Colonic mucosa (tissue), 4 donors: ENCODE data around the gene TRIO. TPM values are rescaled to one million over a fixed set of nuclear protein-coding genes. Genes with fewer than 3 reads are reported as not detected.

Source experiments
- DNase-seq: peaks from one replicate; pipeline ENCODE4 v3.0.0-alpha.2; 2020
- H3K27ac ChIP-seq: fragments of 200-600 bp; one replicate; pipeline ENCODE4 v1.8.0; 2021
- H3K27me3 ChIP-seq: fragments of 200-600 bp; one replicate; pipeline ENCODE4 v1.8.0; 2021
- H3K36me3 ChIP-seq: fragments of 200-600 bp; one replicate; pipeline ENCODE4 v1.8.0; 2021
- H3K4me1 ChIP-seq: fragments of 200-600 bp; one replicate; pipeline ENCODE4 v1.8.0; 2021; ENCODE audit warnings: mild to moderate bottlenecking
- H3K4me3 ChIP-seq: fragments of 200-600 bp; one replicate; pipeline ENCODE4 v1.8.0; 2021
- H3K9ac ChIP-seq, 2 donors: one replicate each; pipeline ENCODE4 v1.7.0; 2013; ENCODE audit warnings: control low read depth in 2 of 2, low read depth in 2 of 2, low read length in 2 of 2
- H3K9me3 ChIP-seq: fragments of 200-600 bp; one replicate; pipeline ENCODE4 v1.8.0; 2021
- CTCF ChIP-seq: fragments of 200-600 bp; IDR thresholded peaks from one replicate; pipeline ENCODE4 v1.8.0; 2022; ENCODE audit warnings: antibody characterized with exemption, mild to moderate bottlenecking
- intact Hi-C: fragments of 100-400 bp; cut with DNase I; formaldehyde crosslinking; loops from one replicate; pipeline ENCODE4 v1.14.1; 2022
- total RNA-seq, 2 donors: library from RNA; stranded (reverse); fragmentation: NEBNext Ultra II Directional in 1 of 2; extraction: Animal tissue kit (Norgen Biotek cat#: 25700) in 1 of 2; gene quantifications; one replicate each; pipeline ENCODE4 v1.2.1, GENCODE V29; 2021
- donor health status: healthy.
- donor health status: DM: no; HTN: no; CAD: no.
- donor health status: DM: no; HTN: no; CAD: no.

TRIO gene
- total RNA-seq, 2 donors from 2014 or later: 134 to 138 TPM

- intact Hi-C loops: no loop called here
- Histone ChIP-seq H3K36me3 (no peaks in the 10 kb centered on the region), H3K4me3 (no peak overlapping the region), H3K27me3 (no peaks in the 10 kb centered on the region), H3K9me3 (no peaks in the 10 kb centered on the region), H3K4me1 (no peaks in the 10 kb centered on the region), H3K27ac (no peak overlapping the region), H3K9ac (no peak overlapping the region)
- TF ChIP-seq CTCF: no peak
- DNase-seq: no peak
Observed at GRCh38 chr5:14512574-14512973, 369.4 kb downstream of the TRIO start.

- TF ChIP-seq CTCF: no peak
- Histone ChIP-seq H3K4me3 (no peak overlapping the region), H3K36me3 (no peaks in the 10 kb centered on the region), H3K27me3 (no peaks in the 10 kb centered on the region), H3K9ac (no peak overlapping the region), H3K4me1 (no peaks in the 10 kb centered on the region), H3K27ac (no peak overlapping the region), H3K9me3 (no peaks in the 10 kb centered on the region)
- peak; percentile 45 for DNase-seq
- intact Hi-C loops: no loop called here
Observed at GRCh38 chr5:14513266-14513665, 370.1 kb downstream of the TRIO start.

- no peaks in the 10 kb centered on the region for H3K9me3 ChIP-seq
- no peaks in the 10 kb centered on the region for H3K27me3 ChIP-seq
- H3K4me1 ChIP-seq: no peaks in the 10 kb centered on the region
- no peak for TF ChIP-seq CTCF
- no peak overlapping the region for H3K4me3 ChIP-seq
- no peak overlapping the region for H3K27ac ChIP-seq
- H3K36me3 ChIP-seq: no peaks in the 10 kb centered on the region
- DNase-seq: no peak
- no peak overlapping the region for H3K9ac ChIP-seq
- intact Hi-C loops: no loop called here
Observed at GRCh38 chr5:14516901-14517300, 373.8 kb downstream of the TRIO start.

- H3K9ac ChIP-seq: no peak overlapping the region
- no peaks in the 10 kb centered on the region for H3K36me3 ChIP-seq
- no peak for DNase-seq
- intact Hi-C loops: no loop called here
- no peak overlapping the region for H3K27ac ChIP-seq
- TF ChIP-seq CTCF: no peak
- H3K27me3 ChIP-seq: no peaks in the 10 kb centered on the region
- no peaks in the 10 kb centered on the region for H3K9me3 ChIP-seq
- no peak overlapping the region for H3K4me3 ChIP-seq
- H3K4me1 ChIP-seq: no peaks in the 10 kb centered on the region
Observed at GRCh38 chr5:14518638-14519037, 375.5 kb downstream of the TRIO start.

GRCh38 chr5:14521748-14522147 lies 378.6 kb downstream of the TRIO start:
- no peak overlapping the region for H3K9ac ChIP-seq
- no peaks in the 10 kb centered on the region for H3K9me3 ChIP-seq
- DNase-seq: no peak
- H3K27ac ChIP-seq: no peak overlapping the region
- no peaks in the 10 kb centered on the region for H3K27me3 ChIP-seq
- intact Hi-C loops: no loop called here
- TF ChIP-seq CTCF: no peak
- no peaks in the 10 kb centered on the region for H3K36me3 ChIP-seq
- no peaks in the 10 kb centered on the region for H3K4me1 ChIP-seq
- H3K4me3 ChIP-seq: no peak overlapping the region

GRCh38 chr5:14522721-14523120 lies 379.6 kb downstream of the TRIO start:
- H3K9ac ChIP-seq: no peak overlapping the region
- no peaks in the 10 kb centered on the region for H3K4me1 ChIP-seq
- intact Hi-C loops: no loop called here
- H3K9me3 ChIP-seq: no peaks in the 10 kb centered on the region
- H3K27me3 ChIP-seq: no peaks in the 10 kb centered on the region
- H3K4me3 ChIP-seq: no peak overlapping the region
- no peak for TF ChIP-seq CTCF
- no peak overlapping the region for H3K27ac ChIP-seq
- no peaks in the 10 kb centered on the region for H3K36me3 ChIP-seq
- DNase-seq: no peak
